HG02885 (cell line): ENCODE data around the gene ACACB.
"Not testable (repeated sequence)": the region's sequence is repeated elsewhere in the genome, so short reads cannot be mapped to it uniquely, and the experiment has no call there.

Experiments used
- ATAC-seq: cut with Tn5 transposase; IDR thresholded peaks from one replicate; pipeline ENCODE4 v1.9.1; 2021; ENCODE audit warnings: mild to moderate bottlenecking; ENCODE audit not compliant: unreplicated experiment, poor library complexity

ACACB gene

DNA sequence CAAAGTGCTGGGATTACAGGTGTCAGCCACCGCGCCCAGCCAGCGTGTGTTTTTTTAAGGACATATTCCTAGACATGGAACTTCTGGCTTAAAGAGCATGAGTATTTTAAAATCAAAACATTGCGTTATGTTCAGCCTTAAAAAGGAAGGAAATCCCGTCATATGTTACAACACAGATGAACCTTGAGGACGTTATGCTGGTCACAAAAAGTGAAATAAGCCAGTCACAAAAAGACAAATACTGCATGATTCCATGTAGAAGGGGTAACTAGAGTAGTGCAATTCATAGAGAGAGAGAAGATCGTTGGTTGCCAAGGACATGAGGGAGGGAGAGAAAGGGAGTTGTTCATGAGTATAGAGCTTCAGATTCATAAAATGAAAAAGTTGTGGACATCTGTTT, 53.9 kb downstream of the ACACB start:
- no peak for ATAC-seq

GRCh38 chr12:109172787-109173186, 56.4 kb downstream of the ACACB start:
- not testable (repeated sequence) for ATAC-seq

DNA sequence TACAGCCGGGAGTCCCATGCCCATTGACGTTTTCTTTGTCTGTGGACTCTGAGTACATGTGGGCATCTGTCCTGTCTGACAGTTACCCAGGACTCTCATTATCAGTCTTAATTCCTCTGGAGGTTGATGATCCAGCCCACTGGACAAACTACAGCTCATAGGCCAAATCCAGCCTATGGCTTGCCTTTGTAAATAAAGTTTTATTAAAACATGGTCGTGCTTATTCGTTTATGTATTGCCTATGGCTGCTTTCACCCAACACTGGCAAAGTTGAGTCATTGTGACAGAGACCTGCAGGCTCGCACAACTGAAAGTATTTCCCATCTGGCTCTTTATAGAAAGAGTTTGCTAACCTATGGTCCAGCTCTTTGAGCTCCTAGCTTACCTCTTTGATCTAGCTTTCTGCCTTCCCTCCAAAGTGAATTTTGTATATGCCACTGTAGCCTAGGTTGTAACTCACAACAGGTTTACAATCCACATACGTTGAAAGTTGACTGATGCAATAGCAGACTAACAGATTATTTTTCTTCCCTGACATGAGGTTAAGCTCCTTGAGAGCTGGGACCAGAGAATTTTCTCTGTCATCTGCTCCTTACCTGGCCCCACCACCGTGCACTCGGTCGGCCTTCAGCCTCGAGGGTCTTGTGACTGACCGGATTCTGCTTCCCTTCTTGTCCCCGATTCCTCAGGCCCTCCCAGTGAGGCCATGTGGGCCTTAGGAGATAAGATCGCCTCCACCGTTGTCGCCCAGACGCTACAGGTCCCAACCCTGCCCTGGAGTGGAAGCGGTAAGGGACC, 57.3 kb downstream of the ACACB start:
- ATAC-seq = no peak

- no peak for ATAC-seq
Observed at GRCh38 chr12:109174468-109174867, 58.1 kb downstream of the ACACB start.

DNA sequence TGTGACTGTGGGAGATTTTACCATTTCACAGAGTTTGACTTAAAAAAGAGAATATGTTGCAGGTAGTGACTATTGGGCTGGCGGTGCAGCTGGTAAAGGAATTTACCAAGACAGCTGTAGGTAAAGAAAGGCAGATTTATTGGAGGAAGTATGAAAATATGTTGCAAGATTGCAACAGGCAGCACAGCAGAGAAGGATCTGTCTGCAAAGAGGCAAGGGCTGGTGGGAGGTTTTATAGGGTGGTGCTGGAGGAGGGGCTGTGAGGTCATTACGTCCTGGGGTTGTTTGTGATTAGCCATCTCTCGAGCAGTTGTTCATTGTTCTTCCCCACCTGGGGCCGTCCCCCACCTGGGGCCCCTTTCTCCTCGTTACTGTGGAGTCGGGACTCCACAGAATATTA, 62.1 kb downstream of the ACACB start:
- ATAC-seq = no peak

- ATAC-seq = no peak
Observed at GRCh38 chr12:109179927-109180326, 63.5 kb downstream of the ACACB start.

DNA sequence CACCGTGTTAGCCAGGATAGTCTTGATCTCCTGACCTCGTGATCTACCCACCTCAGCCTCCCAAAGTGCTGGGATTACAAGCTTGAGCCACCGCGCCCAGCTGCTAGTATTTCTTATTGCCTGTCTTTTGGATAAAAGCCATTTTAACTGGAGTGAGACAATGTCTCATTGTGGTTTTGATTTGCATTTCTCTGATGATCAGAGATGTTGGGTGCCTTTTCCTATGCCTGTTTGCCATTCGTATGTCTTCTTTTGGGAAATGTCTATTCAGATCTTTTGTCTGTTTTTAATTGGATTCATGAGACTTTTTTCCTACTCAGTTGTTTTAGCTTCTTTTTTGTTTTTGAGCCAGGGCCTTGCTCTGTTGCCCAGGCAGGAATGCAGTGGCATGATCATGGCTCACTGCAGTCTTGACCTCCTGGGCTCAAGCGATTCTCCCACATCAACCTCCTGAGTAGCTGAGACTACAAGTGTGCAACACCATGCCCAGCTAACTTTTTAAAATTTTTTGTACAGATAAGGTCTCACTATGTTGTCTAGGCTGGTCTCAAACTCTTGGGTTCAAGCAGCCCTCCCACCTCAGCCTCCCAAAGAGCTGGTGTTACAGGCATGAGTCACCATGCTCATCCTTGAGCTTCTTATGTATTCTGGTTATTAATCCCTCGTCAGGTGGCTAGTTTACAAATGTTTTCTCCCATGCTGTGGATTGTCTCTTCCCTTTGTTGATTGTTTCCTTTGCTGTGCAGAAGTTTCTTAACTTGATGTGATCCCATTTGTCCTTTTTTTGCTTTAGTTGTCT, 65.9 kb downstream of the ACACB start:
- no peak for ATAC-seq

DNA sequence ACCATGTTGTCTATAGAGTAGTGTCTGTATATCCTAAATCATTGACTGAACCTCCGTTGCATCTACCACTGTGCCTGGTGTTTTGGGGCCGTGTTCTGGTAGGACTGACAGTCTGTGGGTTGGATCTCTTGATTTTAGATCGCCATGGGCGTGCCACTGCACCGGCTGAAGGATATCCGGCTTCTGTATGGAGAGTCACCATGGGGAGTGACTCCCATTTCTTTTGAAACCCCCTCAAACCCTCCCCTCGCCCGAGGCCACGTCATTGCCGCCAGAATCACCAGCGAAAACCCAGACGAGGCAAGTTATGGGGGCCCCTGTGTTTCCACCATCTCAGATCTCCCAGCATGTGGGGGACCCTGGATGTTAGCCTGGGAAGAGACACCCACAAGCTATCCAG, 69.1 kb downstream of the ACACB start:
- ATAC-seq = no peak

- ATAC-seq = no peak
Observed at GRCh38 chr12:109186993-109187653, 70.7 kb downstream of the ACACB start.

DNA sequence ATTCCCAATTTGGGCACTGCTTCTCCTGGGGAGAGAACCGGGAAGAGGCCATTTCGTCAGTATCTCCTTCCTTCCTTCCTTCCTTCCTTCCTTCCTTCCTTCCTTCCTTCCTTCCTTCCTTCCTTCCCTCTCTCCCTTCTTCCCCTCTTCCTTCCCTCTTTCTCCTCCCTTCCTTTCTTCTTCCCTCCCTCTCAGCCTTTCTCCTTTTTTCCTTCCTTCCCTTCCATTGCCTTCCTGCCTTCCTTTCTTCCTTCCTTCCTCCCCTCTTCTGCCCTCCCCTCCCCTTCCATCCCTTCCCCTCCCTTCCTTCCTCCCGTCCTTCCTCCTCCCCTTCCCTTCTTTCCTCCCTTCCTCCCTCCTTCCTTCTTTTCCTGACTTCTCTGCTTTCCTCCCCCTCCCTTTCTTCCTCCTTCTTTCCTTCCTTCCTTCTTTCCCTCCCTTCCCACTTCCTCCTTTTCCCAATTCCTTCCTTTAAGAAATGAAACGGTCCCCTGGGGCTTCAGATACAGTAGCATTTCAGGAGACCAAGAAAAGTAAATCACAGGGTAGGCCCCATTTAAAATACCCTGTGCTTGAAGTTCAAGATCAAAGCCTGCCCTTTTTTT, 71.8 kb downstream of the ACACB start:
- ATAC-seq = no peak

DNA sequence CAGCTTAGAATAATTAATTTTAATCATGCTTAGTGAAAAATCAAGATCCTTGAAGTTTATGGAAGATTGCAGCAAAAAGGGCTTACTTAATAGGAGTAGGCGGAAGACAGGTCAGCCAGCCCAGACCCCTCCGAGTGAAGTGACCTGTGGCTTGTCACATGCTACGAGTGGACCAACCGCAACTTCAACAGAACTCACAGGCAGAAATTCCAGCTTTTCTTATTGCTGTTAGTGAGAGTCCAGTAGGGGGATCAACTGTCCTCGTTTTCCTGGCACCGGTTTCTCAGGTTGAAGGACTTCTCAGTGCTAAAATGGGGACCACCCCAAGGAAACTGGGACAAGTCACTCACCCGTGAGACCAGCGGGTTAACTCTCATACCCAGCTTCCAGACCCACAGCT, 72.9 kb downstream of the ACACB start:
- no peak for ATAC-seq

DNA sequence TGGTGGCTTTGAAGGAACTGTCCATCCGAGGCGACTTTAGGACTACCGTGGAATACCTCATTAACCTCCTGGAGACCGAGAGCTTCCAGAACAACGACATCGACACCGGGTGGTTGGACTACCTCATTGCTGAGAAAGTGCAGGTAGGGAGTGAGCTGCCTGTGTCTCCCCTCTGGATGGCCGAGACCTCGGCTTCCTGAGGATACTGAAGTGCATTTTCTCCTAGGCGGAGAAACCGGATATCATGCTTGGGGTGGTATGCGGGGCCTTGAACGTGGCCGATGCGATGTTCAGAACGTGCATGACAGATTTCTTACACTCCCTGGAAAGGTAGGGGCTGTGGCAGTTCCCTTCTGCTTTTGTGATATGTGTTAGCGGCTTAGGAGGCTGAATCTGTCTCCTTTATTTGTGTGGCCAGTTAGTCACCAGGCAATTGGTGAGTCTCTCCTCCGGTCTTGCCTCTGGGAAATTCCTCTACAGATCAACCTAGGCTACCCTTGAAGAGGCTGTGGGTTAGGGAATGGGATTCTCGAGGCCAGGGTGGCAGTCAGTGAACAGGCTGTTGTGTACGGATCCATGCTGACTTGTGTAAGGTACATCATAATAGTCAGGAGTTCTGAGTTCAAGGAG, 75.3 kb downstream of the ACACB start:
- no peak for ATAC-seq

DNA sequence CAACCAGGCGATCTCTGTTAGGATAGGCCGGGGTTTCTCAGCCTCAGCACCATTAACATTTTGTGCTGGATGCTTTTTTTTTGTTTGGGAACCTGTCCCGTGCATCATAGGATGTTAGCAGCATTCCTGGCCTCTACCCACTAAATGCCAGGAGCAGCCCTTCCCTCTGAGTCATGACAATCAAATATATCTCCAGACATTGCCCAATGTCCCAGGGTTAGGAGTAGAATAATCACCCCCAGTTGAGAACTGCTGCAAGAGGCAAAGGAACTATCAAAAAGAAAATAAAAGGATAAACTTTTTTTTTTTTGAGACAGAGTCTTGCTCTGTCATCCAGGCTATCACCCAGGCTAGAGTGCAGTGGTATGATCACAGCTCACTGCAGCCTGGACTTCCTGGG, 76.0 kb downstream of the ACACB start:
- ATAC-seq = no peak

DNA sequence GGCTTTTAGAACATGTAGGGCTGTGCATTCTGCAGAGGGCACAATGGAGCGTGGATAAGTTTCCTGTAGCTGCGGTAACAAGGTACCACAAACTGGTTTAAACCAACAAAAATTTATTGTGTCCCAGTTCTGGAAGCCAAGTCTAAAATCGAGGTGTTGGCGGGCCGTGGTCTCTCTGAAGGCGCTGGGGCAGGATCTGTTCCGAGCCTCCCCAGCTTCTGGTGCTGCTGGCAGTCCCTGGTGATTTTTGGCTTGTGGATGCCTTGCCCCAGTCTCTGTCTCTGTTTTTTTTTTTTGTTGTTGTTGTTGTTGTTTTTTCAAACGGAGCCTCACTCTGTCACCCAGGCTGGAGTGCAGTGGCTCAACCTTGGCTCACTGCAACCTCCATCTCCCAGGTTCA, 77.5 kb downstream of the ACACB start:
- ATAC-seq = no peak

- no peak for ATAC-seq
Observed at GRCh38 chr12:109196332-109196731, 79.9 kb downstream of the ACACB start.

GRCh38 chr12:109197327-109197726, 80.9 kb downstream of the ACACB start:
- no peak for ATAC-seq

DNA sequence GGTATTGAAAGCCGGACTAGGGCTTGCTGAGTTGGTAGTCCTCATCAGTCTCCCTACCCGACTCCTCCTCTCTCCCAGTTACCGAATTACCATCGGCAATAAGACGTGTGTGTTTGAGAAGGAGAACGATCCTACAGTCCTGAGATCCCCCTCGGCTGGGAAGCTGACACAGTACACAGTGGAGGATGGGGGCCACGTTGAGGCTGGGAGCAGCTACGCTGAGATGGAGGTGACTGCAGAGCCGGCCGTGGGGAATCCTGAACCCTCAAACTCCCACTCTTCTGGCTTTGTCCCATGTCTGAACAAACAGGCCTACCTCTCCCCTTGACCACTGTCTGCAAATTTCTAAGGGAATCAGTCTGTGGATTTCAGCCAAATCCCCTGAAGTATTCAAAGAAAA, 82.9 kb downstream of the ACACB start:
- no peak for ATAC-seq

- ATAC-seq = no peak
Observed at GRCh38 chr12:109200825-109201495, 84.6 kb downstream of the ACACB start.

DNA sequence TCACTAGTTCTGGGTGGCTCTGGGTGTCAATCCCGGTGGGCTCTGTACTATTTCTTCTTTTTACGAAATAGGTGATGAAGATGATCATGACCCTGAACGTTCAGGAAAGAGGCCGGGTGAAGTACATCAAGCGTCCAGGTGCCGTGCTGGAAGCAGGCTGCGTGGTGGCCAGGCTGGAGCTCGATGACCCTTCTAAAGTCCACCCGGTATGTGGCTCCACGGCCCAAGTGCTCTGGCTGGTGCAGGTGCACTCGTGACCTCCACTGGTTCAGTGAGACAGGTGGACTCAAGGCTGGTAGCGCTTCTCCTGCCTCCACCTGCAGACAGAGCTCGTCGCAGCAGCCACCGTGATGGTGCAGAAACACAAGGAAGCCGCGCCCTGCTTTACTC, 85.1 kb downstream of the ACACB start:
- ATAC-seq = no peak

DNA sequence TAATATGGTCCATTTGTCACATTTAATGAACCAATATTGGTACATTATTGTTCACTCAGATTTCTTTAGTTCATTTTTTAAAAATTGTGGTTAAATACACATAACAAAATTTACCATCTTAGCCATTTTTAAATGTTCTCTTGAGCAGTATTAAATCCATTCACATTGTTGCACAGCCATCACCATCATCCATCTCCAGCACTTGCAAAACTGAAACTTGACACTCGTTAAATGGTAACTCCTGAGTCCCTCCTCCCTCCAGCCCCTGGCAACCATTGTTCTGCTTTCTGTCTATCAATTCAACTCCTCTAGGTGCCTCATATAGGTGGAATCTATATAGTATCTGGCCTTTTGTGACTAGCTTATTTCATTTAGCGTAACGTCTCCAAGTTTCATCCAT, 86.4 kb downstream of the ACACB start:
- ATAC-seq = no peak
